GM18502 (cell line): ENCODE measurements around the gene FGGY.
"Not testable (repeated sequence)": the region's sequence is repeated elsewhere in the genome, so short reads cannot be mapped to it uniquely, and the experiment has no call there.

Source experiments
- ATAC-seq: cut with Tn5 transposase; IDR thresholded peaks from one replicate; pipeline ENCODE4 v1.9.1; 2021; ENCODE audit warnings: mild to moderate bottlenecking; ENCODE audit not compliant: unreplicated experiment, poor library complexity

Gene FGGY

GRCh38 chr1:59342801-59343575 lies 46.1 kb downstream of the FGGY start:
- ATAC-seq = no peak

- no peak for ATAC-seq
Observed at GRCh38 chr1:59343576-59343840, 46.6 kb downstream of the FGGY start.

GRCh38 chr1:59345221-59345620 lies 48.3 kb downstream of the FGGY start:
- no peak for ATAC-seq

GRCh38 chr1:59346429-59346828 lies 49.5 kb downstream of the FGGY start:
- ATAC-seq = no peak

GRCh38 chr1:59349101-59349500 lies 52.2 kb downstream of the FGGY start:
- no peak for ATAC-seq

- no peak for ATAC-seq
Observed at GRCh38 chr1:59350521-59350920, 53.6 kb downstream of the FGGY start.

GRCh38 chr1:59352065-59352464 lies 55.2 kb downstream of the FGGY start:
- no peak for ATAC-seq

GRCh38 chr1:59353453-59353852 lies 56.6 kb downstream of the FGGY start:
- no peak for ATAC-seq

GRCh38 chr1:59354239-59354638 lies 57.3 kb downstream of the FGGY start:
- ATAC-seq = not testable (repeated sequence)

GRCh38 chr1:59354709-59355337 lies 57.9 kb downstream of the FGGY start:
- peak; percentile 69 for ATAC-seq

- peak; percentile 78 for ATAC-seq
Observed at GRCh38 chr1:59355361-59355760, 58.5 kb downstream of the FGGY start.

- ATAC-seq = no peak
Observed at GRCh38 chr1:59356627-59357026, 59.7 kb downstream of the FGGY start.

GRCh38 chr1:59357645-59358320 lies 60.9 kb downstream of the FGGY start:
- ATAC-seq = no peak

- ATAC-seq = no peak
Observed at GRCh38 chr1:59359325-59359724, 62.4 kb downstream of the FGGY start.

- ATAC-seq = no peak
Observed at GRCh38 chr1:59360170-59360569, 63.3 kb downstream of the FGGY start.

GRCh38 chr1:59360729-59361128 lies 63.8 kb downstream of the FGGY start:
- no peak for ATAC-seq

- ATAC-seq = no peak
Observed at GRCh38 chr1:59361766-59362165, 64.9 kb downstream of the FGGY start.

GRCh38 chr1:59364037-59364436 lies 67.1 kb downstream of the FGGY start:
- ATAC-seq = no peak

- no peak for ATAC-seq
Observed at GRCh38 chr1:59366346-59366745, 69.5 kb downstream of the FGGY start.

- no peak for ATAC-seq
Observed at GRCh38 chr1:59367301-59368007, 70.6 kb downstream of the FGGY start.

- no peak for ATAC-seq
Observed at GRCh38 chr1:59368008-59368670, 71.2 kb downstream of the FGGY start.
